AG04450 (cell line): ENCODE results near the gene NPHP4. TPM values are rescaled to one million over a fixed set of nuclear protein-coding genes. Genes with fewer than 3 reads are reported as not detected.

ENCODE experiments used
- CTCF ChIA-PET: fragments of 300-600, 350-600 bp; formaldehyde crosslinking; extraction: SDS; loops from one replicate; lab custom pipeline; 2022; ENCODE audit warnings: antibody characterized with exemption, inconsistent platforms; lab: Charles Lee
- POLR2A ChIA-PET: fragments of 350-600 bp; formaldehyde crosslinking; extraction: SDS; loops from one replicate; lab custom pipeline; 2021; ENCODE audit warnings: antibody characterized with exemption, inconsistent platforms; lab: Yijun Ruan, JAX
- DNase-seq: peaks from one replicate; pipeline ENCODE4 v3.0.0-alpha.2; 2011; ENCODE audit warnings: low read depth, low spot score
- H3K27ac ChIP-seq: one replicate; pipeline ENCODE4 v1.5.1; 2012; ENCODE audit warnings: low read depth, low read length, control low read depth
- H3K27me3 ChIP-seq: one replicate; pipeline ENCODE4 v1.6.0; 2012; ENCODE audit warnings: low read length; ENCODE audit not compliant: control insufficient read depth, insufficient read depth
- H3K4me3 ChIP-seq: 2 replicates; pipeline ENCODE4 v1.5.1; 2011; ENCODE audit warnings: mild to moderate bottlenecking, low read depth, low read length, control low read depth
- H3K9me3 ChIP-seq: 2 replicates; pipeline ENCODE4 v1.5.1; 2012; ENCODE audit warnings: low read length; ENCODE audit not compliant: control insufficient read depth, insufficient read depth
- polyA plus RNA-seq: library from polyadenylated mRNA; depleted of rRNA; stranded (reverse); fragments of >200 nt; gene quantifications from 2 replicates; pipeline ENCODE4 v1.2.3, GENCODE V29; 2011
- TF ChIP-seq, protein P1 (sequence below): IDR thresholded peaks from 2 replicates; pipeline ENCODE4 v1.5.1; 2011; ENCODE audit warnings: low read depth, low read length, control low read depth, inconsistent platforms

NPHP4 gene
- polyA plus RNA-seq, 1 experiment = 1.6 TPM

DNA sequence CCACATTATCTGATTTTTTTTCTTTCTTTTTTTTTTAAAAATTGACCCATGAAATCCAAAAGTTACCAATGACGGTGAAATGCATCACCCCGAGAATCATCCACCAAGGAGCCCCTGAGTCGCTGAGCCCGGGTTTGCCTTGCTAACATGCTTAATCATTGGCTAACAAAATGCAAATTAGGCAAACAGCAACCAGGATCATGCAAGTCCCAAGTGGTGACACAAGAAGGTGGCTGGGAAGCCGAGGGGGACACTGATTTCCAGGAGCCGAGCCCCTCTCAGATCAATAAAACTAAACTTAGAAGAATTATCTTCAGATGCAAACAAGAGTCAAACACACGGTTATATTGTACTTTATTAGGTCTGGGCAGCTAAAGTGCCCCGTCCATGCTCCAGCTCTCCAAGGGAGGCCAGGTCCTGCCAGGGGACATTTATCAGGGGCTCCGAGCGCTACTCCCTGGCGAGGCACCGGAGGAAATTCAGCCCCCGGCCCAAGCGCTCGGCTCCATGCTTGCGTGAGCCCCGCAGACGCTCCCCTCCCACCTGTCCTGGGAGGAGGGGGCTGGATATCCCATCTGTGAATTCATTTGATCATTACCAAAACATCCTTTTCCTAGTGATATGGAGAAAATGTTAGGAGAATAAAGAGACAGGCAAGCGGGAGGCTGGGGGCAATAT lies 154.1 kb downstream of the NPHP4 start:
- ChIA-PET POLR2A (no interaction called here), CTCF (no interaction called here)
- no peaks in the 10 kb centered on the region for H3K27me3 ChIP-seq
- peaks cover 22% of the 10 kb centered on the region for H3K9me3 ChIP-seq
- H3K4me3 ChIP-seq = no peak overlapping the region
- TF ChIP-seq, protein P1, sequence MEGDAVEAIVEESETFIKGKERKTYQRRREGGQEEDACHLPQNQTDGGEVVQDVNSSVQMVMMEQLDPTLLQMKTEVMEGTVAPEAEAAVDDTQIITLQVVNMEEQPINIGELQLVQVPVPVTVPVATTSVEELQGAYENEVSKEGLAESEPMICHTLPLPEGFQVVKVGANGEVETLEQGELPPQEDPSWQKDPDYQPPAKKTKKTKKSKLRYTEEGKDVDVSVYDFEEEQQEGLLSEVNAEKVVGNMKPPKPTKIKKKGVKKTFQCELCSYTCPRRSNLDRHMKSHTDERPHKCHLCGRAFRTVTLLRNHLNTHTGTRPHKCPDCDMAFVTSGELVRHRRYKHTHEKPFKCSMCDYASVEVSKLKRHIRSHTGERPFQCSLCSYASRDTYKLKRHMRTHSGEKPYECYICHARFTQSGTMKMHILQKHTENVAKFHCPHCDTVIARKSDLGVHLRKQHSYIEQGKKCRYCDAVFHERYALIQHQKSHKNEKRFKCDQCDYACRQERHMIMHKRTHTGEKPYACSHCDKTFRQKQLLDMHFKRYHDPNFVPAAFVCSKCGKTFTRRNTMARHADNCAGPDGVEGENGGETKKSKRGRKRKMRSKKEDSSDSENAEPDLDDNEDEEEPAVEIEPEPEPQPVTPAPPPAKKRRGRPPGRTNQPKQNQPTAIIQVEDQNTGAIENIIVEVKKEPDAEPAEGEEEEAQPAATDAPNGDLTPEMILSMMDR = no peak
- no peak for DNase-seq
- H3K27ac ChIP-seq = no peak overlapping the region

DNA sequence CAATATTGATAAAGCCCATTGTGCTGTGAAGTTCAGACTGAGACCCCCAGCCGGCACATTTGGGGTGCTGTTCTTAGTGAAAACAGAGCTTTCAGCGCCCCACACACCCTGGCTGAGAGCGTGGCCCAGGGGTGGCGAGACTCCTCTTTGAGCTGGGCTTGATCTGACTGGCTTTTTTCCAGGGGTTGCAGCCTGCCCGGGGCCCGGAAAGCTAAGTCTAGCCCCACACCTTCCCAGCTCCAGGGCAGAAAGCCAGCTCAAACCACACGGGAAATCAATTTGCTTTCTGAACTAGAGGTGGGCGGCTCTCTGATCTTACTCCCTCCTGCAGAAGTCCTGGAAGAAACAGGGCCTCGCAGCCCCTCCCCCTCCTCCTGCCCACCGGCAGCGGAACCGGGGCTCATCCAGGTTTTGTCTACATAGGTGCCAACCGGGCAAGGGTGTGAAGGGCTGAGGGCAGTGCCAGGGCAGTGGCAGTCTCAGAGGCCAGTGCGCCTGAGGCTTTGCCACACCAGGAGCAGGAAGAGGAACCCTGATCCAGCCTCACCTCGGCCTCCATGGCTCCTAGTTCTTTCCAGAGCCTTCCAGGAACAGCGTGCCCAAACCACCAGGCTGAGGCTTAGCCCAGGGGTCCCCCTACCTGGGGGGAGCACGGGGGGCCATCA lies 155.3 kb downstream of the NPHP4 start:
- POLR2A ChIA-PET = no interaction called here

DNA sequence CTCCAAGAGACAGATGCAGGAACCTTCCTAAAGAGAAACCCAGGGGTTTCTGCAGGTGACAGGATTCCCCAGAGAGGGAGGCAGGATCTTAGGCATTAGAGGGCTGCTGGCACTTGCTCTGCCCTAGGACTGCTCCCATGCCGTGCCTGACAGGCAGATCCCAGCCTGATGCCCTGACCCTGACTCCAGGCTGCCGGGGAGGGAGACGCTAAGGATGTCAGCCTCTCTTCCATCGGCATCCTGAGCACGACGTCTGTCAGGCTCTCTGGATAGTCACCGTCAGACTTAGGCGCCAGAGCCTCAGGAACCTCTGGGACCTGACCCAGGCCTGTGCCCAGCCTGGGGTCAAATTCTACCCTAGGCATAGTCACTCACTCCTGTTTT lies 157.1 kb downstream of the NPHP4 start:
- Histone ChIP-seq H3K27ac (no peak overlapping the region), H3K4me3 (no peak overlapping the region), H3K9me3 (peaks cover 45% of the 10 kb centered on the region), H3K27me3 (no peaks in the 10 kb centered on the region)
- CTCF ChIA-PET = no interaction called here
- no peak for DNase-seq
- POLR2A ChIA-PET = no interaction called here
- TF ChIP-seq, protein P1 = no peak

More for the DNA sequence above, 155.3 kb downstream of the NPHP4 start:
- Histone ChIP-seq H3K4me3 (no peak overlapping the region), H3K9me3 (peaks cover 28% of the 10 kb centered on the region), H3K27ac (no peak overlapping the region), H3K27me3 (no peaks in the 10 kb centered on the region)
- no peak for DNase-seq
- CTCF ChIA-PET = no interaction called here
- TF ChIP-seq, protein P1 = no peak

DNA sequence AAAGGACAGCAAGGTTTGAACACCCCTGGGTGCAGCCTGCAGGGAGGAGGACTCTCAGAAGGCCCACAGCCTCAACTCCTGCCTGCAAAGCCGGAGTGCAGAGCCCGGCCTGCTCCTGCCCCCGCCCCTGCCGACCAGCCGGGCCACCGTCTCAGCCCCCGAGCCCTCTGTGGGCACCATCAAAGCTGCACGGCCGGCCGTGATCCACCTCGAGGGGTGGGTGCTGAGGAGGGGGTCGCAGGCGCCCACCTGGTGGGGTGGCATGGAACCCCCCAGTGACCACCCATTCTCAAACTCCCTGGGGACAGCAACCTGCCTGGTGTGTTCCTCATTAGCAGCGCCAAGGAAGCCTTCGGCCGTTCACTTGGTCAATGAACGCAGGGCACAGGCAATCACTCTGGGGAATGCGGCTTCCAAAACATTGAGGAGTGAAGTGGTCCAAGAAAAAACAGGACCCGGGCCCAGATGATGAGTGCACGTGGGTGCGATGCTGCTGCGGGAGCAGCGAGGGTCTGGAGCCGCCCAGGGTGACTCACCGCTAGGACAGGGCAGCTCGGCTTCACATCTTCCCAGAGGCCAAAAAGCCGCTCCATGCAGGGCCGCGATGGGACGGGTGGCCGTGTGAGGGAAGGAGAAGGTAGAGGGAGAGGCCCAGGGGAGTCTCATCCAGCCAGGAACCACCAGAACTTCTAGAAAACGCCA lies 157.6 kb downstream of the NPHP4 start:
- ChIA-PET POLR2A (no interaction called here), CTCF (no interaction called here)
- no peak for DNase-seq
- H3K9me3 ChIP-seq = peaks cover 48% of the 10 kb centered on the region
- no peak overlapping the region for H3K4me3 ChIP-seq
- H3K27me3 ChIP-seq = no peaks in the 10 kb centered on the region
- TF ChIP-seq, protein P1 = no peak
- no peak overlapping the region for H3K27ac ChIP-seq

DNA sequence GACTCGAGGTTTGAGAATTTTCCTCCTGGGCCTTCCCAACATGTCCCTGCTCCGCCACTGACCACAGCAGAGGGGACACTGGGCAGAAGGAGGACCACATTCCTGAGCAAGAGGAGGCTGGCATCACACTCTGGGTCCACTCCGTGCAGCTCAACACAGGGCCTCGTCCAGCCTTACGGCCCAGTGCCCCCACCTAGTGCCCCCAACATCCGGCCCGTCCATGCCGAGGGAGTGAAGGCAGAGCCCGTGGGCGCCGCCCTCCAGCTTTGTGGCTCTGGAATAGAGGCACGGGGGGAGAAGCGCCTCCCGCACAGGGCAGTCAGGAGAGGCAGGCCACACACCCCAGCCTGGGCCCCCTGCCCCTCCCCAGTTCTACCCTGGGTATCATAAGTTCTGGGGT lies 158.3 kb downstream of the NPHP4 start:
- H3K4me3 ChIP-seq = no peak overlapping the region
- TF ChIP-seq, protein P1 = no peak
- ChIA-PET CTCF (no interaction called here), POLR2A (no interaction called here)
- no peak for DNase-seq
- H3K27me3 ChIP-seq = no peaks in the 10 kb centered on the region
- no peak overlapping the region for H3K27ac ChIP-seq
- H3K9me3 ChIP-seq = peaks cover 48% of the 10 kb centered on the region
